ENCODE measurements around the gene ST8SIA6.
"Not testable (repeated sequence)": the region's sequence is repeated elsewhere in the genome, so short reads cannot be mapped to it uniquely, and the experiment has no call there.

Gene ST8SIA6

GRCh38 chr10:17456032-17456548 lies 1.7 kb upstream of the ST8SIA6 start:
- no peak for DNase-seq

- DNase-seq, result no peak
These were observed 673 bp upstream of the ST8SIA6 start for GRCh38 chr10:17455015-17455520.

- DNase-seq, result no peak
These were observed 863 bp downstream of the ST8SIA6 start for GRCh38 chr10:17453373-17454091.

DNA sequence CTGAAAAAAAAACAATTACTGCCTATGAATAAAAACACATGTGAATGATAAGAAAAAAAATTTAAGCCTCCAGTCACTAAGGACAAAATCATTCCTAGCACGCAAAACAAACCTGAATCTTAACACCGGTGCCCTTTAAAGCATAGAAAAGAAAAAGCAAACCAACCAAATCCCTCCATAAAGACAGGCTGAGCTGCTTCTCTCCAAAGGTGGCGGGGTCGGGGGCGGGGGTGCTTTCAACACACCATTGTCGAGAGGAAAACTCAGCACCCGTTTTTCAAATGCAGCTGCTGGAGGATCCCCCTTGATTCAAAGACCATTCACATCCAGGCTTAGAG lies 1.4 kb downstream of the ST8SIA6 start:
- no peak for DNase-seq

DNA sequence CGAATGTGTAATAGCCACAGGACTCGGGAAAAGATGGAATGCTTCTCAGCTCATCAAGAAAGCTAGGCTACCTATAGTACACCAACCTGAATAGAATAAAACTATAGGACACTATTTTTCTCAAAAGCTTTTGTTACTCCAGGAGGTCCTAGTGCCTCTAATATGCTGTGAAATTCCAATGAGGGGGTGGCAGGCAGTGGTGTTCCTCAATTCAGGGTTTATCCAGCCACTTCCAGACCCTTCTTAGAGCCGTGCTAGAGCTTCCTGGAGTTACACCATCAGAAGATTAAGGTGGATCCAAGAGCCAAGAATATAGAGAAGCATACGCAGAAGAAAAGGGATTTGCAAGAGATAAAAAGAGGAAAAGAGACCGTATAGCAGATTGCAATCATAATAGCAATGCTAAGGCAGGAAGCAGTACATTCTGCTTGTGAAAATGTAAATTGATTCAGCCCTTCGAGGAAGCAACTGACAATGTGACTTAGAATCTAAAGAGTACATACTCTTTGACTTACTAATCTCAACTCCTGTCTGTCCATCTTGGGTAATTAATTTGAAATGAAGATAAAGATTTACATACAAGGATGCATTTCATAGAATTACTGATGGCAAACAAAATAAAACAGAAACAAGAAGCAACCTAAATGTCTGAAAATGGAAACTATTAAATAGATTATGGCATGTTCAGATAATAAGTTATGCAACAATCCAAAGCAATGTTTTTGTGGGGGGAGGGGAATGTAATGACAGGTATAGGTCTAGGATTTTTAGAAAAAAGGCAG lies 2.1 kb downstream of the ST8SIA6 start:
- DNase-seq, result no peak

GRCh38 chr10:17450024-17450423 lies 4.4 kb downstream of the ST8SIA6 start:
- DNase-seq, result no peak

- DNase-seq, result no peak
These were observed 8.9 kb downstream of the ST8SIA6 start for GRCh38 chr10:17445400-17445998.

DNA sequence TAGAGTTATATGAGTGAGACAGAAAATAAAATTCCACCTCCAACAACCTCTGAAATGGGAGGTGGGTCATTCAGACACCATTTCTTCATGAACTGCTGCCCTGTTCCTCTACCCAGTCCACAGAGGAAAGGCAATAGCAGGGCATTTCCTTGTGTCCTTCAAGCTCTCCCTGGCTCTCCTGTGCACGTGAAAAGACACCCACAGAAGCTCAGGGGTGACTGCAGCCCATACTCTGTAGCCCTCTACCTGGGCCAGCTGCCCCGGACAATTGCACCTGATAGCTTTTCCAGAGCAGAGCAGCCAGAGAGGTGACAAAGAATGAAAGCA lies 10.0 kb downstream of the ST8SIA6 start:
- DNase-seq, result no peak

DNA sequence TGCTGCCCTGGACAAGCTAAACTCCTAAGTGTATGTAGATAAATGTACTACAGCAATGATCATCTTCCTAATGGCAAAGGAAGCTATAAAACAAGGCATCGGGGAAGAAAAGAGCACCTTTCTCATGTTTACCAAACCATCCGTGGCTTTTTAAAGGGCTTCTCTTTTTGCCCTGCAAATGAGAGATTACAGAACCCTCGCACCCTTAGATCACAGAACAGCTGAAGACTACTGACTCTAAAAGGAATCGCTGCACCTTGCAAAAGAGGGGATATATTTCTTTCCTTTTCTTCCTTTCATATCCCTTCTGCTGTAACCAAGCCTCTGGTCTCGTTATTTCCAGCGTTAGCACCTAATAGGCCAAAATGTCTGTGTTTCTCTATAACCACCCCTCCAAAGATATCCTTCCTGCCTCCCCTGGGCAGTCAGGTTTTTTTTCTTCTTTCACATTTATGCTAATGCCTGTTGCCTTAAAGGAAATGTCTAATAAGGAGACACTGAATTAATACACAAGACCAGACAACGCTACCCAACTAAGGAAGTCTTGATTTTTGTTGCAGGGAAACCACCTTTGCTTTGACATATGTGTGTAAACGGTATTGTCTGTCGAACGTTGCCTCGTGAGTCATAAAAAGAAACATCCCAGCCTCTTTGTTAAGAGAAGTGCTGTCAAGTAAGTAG lies 10.5 kb downstream of the ST8SIA6 start:
- DNase-seq, result no peak

- DNase-seq, result no peak
These were observed 15.8 kb downstream of the ST8SIA6 start for GRCh38 chr10:17438583-17438982.

- DNase-seq, result not testable (repeated sequence)
These were observed 17.8 kb downstream of the ST8SIA6 start for GRCh38 chr10:17436578-17436977.

DNA sequence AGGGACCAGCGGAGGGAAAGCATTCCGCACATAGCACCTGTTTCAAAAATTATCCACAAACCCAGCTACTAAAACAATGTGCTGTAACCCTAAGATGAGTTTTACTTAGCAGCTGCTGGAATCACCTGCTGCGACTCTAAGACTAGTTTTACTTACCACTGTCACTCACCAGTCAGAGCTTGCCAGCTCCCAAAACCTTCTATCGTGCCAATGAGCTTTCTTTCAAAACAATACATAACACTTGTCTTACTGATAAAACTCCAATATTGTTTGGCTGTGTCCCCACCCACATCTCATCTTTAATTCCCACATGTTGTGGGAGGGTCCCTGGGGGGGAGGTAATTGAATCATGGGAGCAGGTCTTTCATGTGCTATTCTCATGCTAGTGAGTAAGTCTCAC lies 18.4 kb downstream of the ST8SIA6 start:
- no peak for DNase-seq

- no peak for DNase-seq
These were observed 19.2 kb downstream of the ST8SIA6 start for GRCh38 chr10:17435187-17435586.

DNA sequence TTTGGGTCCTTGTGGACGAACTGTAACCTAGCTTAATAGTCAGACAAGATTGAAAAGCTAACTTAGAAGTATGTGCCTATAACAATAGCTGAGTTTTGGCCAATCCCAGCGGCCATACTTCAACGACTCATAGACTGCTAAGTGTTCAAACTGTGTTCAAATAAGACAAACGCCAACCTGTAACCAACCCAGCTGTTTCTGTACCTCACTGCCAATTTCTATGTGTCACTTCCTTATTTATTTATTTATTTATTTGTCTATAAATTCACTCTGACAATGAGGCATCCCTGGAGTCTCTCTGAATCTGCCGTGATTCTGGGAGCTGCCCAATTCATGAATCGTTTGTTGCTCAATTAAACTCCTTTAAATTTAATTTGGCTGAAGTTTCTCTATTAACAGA lies 21.7 kb downstream of the ST8SIA6 start:
- DNase-seq, result no peak

DNA sequence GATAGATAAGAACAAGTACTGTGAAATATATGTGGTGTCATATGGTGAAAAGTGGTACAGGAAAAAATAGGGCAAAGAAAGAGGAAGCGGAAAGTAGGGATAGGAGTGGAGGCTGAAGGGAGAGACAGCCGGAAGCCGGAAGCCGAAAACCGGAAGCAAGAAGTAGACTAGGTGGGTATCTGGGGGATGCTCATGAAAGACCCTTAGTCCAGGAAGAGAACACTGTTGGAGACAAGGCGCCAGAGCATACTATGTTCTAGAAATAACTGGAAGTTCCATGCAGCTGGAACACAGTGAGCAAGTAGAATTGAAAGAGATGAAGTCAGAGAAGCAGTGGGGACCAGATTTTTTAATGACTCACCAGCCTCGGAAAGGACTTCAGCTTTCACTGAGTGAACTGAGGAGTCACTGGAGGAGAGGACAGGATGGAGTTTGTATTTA lies 22.5 kb downstream of the ST8SIA6 start:
- no peak for DNase-seq

GRCh38 chr10:17430647-17431355 lies 23.6 kb downstream of the ST8SIA6 start:
- peak; percentile 6 for DNase-seq

DNA sequence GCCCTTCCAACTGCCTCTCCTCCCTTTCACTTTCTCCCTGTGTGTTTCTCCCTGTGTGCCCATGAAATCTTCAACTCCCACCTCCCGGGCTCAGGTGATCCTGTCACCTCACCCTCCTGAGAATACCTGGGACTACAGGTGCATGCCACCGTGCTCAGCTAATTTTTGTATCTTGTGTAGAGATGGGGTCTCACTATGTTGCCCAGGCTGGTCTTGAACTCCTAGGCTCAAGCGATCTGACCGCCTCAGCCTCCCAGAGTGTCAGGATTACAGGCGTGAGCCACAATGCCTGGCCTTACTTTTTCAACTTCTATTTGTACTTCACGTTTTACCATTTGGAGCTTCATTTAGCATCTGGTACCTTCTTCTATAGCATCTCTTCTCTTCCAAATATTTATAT lies 24.9 kb downstream of the ST8SIA6 start:
- no peak for DNase-seq

DNA sequence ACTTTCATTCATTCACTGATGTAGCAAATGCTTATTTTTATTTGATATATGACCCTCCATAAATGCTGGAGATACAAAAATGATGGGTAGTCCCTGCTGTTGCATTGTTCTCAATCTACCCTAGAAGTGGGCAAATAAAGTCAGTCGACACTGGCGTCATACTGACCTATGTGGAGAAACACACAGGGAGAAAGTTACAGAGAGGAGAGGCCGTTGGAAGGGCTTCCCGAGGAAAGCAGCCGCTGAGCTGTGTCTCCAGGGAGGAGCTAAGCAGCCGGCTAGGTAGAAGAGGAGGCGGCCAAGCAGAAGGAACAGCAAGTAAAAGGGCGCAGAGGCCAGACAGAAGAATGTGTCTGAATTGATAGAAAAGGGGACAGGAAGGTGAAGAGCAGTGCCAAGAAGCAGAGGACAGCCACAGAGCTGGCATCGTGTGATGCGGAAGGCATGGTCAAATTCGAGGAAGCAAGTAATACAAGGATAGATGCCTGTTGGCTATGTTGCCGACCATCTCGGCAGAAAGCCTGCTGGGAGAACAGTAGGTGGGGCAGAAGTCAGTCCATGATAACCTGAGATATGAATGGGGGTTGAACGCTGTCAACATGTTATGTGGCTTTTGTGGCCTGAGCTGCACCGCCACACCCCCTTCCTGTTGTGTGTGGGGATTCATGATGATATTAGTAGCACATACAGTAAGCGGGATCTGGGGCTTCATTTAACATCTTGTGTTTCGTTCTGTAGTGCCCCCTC lies 25.9 kb downstream of the ST8SIA6 start:
- no peak for DNase-seq

GRCh38 chr10:17427666-17428350 lies 26.6 kb downstream of the ST8SIA6 start:
- DNase-seq, result no peak

- DNase-seq, result no peak
These were observed 27.2 kb downstream of the ST8SIA6 start for GRCh38 chr10:17427201-17427600.

GRCh38 chr10:17426263-17426750 lies 28.1 kb downstream of the ST8SIA6 start:
- DNase-seq, result no peak

Data from NCI-H446 treated with DMSO at 0.1 percent for 48 hours (cell line).